DND-41 (cell line): ENCODE data around the gene BBS9.

Experiments used
- CTCF ChIP-seq: IDR thresholded peaks from 2 replicates; pipeline ENCODE4 v1.5.1; 2012; ENCODE audit warnings: borderline replicate concordance, low read length, moderate library complexity, mild to moderate bottlenecking; ENCODE audit not compliant: poor library complexity, severe bottlenecking; ENCODE audit errors: extremely low read depth
- EZH2 ChIP-seq: IDR thresholded peaks from 3 replicates; pipeline ENCODE4 v1.6.1; 2012; ENCODE audit warnings: borderline replicate concordance, low read depth, mild to moderate bottlenecking, moderate library complexity, low read length, inconsistent platforms; ENCODE audit not compliant: severe bottlenecking

GRCh38 chr7:33196221-33196620 lies 66.9 kb downstream of the BBS9 start:
- TF ChIP-seq CTCF: no peak
- TF ChIP-seq EZH2: no peak
